ENCODE data around the gene EEIG1. TPM values are rescaled to one million over a fixed set of nuclear protein-coding genes. Genes with fewer than 3 reads are reported as not detected.

Gene EEIG1
- total and polyA plus RNA-seq, 2 donors (not counting 1 experiment from before 2014, with no cell fraction given): 57.2 to 245 TPM

GRCh38 chr9:127979015-127979332, 1.8 kb downstream of the EEIG1 start:
- Histone ChIP-seq H3K9me3 (ENCODE audit: control extremely low read depth in 1 of 3, control insufficient read depth in 2 of 3, insufficient read depth in 1 of 3, low read length in 2 of 3) (no peaks in the 10 kb centered on the region), H3K4me2 (replicated peaks; ENCODE audit: low read depth, low read length, poor library complexity, severe bottlenecking) (peak overlapping the region; percentile 75), H3K27ac (ENCODE audit: low read length in 2 of 2) (peak overlapping the region; percentile 79 to 93), H4K20me1 (ENCODE audit: control insufficient read depth, insufficient read depth, low read length, poor library complexity, severe bottlenecking) (peaks cover 63% of the 10 kb centered on the region), H3K36me3 (replicated peaks in 1 of 2; ENCODE audit: control extremely low read depth in 1 of 2, control insufficient read depth in 1 of 2, extremely low read depth in 1 of 2, insufficient read depth in 2 of 2, low read length in 1 of 2) (peaks cover 0 to 23% of the 10 kb centered on the region in 2 experiments), H3K4me3 (ENCODE audit: control extremely low read depth in 1 of 5, extremely low read depth in 1 of 5, insufficient read depth in 1 of 5, low read depth in 2 of 5, low read length in 4 of 5) (peak overlapping the region; percentile 70 to 95 (median 82)), H3K9ac (ENCODE audit: low read length) (peak overlapping the region; percentile 78), H3K4me1 (ENCODE audit: control insufficient read depth in 2 of 2, insufficient read depth in 2 of 2, low read length in 2 of 2) (peaks cover 74 to 88% of the 10 kb centered on the region in 2 donors), H3K79me2 (ENCODE audit: control insufficient read depth, insufficient read depth, low read length) (peaks cover 84% of the 10 kb centered on the region), H2AFZ (ENCODE audit: insufficient read depth, low read depth, low read length, poor library complexity, severe bottlenecking) (no peak overlapping the region), H3K27me3 (replicated peaks in 1 of 4; ENCODE audit: control extremely low read depth in 1 of 4, control insufficient read depth in 3 of 4, insufficient read depth in 4 of 4, low read length in 3 of 4) (no peaks in the 10 kb centered on the region)
- ATAC-seq (ENCODE audit: low read depth): no peak
- DNase-seq: no peak
- peak overlapping the region; percentile 95 for H3K27ac Mint-ChIP-seq
- H3K27me3 Mint-ChIP-seq: no peaks in the 10 kb centered on the region
- TF ChIP-seq EZH2 (IDR thresholded peaks at IDR 0.05; ENCODE audit: borderline replicate concordance, insufficient read depth, low read depth, low read length, poor library complexity, severe bottlenecking): no peak
- no peak for TF ChIP-seq CTCF (IDR thresholded peaks at IDR 0.05)
- peaks cover 76% of the 10 kb centered on the region for H3K4me1 Mint-ChIP-seq
- 75% methylated on average over 5 of the region's 5 CpGs for WGBS (ENCODE audit: insufficient coverage)
- ChIA-PET POLR2A (interaction anchor here (0.6 to 15.3 kb wide), 9 partner anchors 8 to 88 kb away, joined by 3 to 212 read pairs (median 6); partner anchors contain the start of gene NAIF1), CTCF (interaction anchor here (1.0 to 20.6 kb wide), 7 partner anchors 12 to 137 kb away, joined by 5 to 282 read pairs (median 8); partner anchors contain the start of genes NAIF1 and SLC25A25)
- intact Hi-C loops (cut with micrococcal nuclease): loop anchor here (1.0 to 5.0 kb wide), 2 partner anchors 8 to 138 kb away; no protein-coding TSS in a partner anchor
- H3K9me3 Mint-ChIP-seq (ENCODE audit: insufficient read depth): no peaks in the 10 kb centered on the region
- peak overlapping the region; percentile 97 for H3K4me3 Mint-ChIP-seq

- peaks cover 76% of the 10 kb centered on the region for H3K4me1 Mint-ChIP-seq
- peak overlapping the region; percentile 82 for H3K27ac Mint-ChIP-seq
- CTCF ChIA-PET: interaction anchor here (0.6 to 20.6 kb wide), 6 partner anchors 20 to 140 kb away, joined by 5 to 282 read pairs (median 16); partner anchors contain the start of genes NAIF1 and SLC25A25
- no peak overlapping the region for H2AFZ ChIP-seq (ENCODE audit: insufficient read depth, low read depth, low read length, poor library complexity, severe bottlenecking)
- peak overlapping the region; percentile 50 to 97 for H3K27ac ChIP-seq (ENCODE audit: low read length in 2 of 2)
- peaks cover 72% of the 10 kb centered on the region for H4K20me1 ChIP-seq (ENCODE audit: control insufficient read depth, insufficient read depth, low read length, poor library complexity, severe bottlenecking)
- DNase-seq: peak; percentile 30
- H3K4me3 ChIP-seq (ENCODE audit: control extremely low read depth in 1 of 5, extremely low read depth in 1 of 5, insufficient read depth in 1 of 5, low read depth in 2 of 5, low read length in 4 of 5): peak overlapping the region; percentile 18 to 95 (median 82)
- H3K9me3 Mint-ChIP-seq (ENCODE audit: insufficient read depth): no peaks in the 10 kb centered on the region
- peaks cover 0 to 27% of the 10 kb centered on the region in 2 experiments for H3K36me3 ChIP-seq (replicated peaks in 1 of 2; ENCODE audit: control extremely low read depth in 1 of 2, control insufficient read depth in 1 of 2, extremely low read depth in 1 of 2, insufficient read depth in 2 of 2, low read length in 1 of 2)
- WGBS (ENCODE audit: insufficient coverage): 55% methylated on average over 5 of the region's 12 CpGs
- TF ChIP-seq CTCF (IDR thresholded peaks at IDR 0.05): no peak
- TF ChIP-seq EZH2 (IDR thresholded peaks at IDR 0.05; ENCODE audit: borderline replicate concordance, insufficient read depth, low read depth, low read length, poor library complexity, severe bottlenecking): no peak
- peak overlapping the region; percentile 97 for H3K4me3 Mint-ChIP-seq
- H3K9me3 ChIP-seq (ENCODE audit: control extremely low read depth in 1 of 3, control insufficient read depth in 2 of 3, insufficient read depth in 1 of 3, low read length in 2 of 3): no peaks in the 10 kb centered on the region
- peaks cover 90% of the 10 kb centered on the region for H3K79me2 ChIP-seq (ENCODE audit: control insufficient read depth, insufficient read depth, low read length)
- H3K4me1 ChIP-seq (ENCODE audit: control insufficient read depth in 2 of 2, insufficient read depth in 2 of 2, low read length in 2 of 2): peaks cover 76 to 88% of the 10 kb centered on the region in 2 donors
- peak overlapping the region; percentile 75 for H3K4me2 ChIP-seq (replicated peaks; ENCODE audit: low read depth, low read length, poor library complexity, severe bottlenecking)
- H3K9ac ChIP-seq (ENCODE audit: low read length): peak overlapping the region; percentile 78
- no peaks in the 10 kb centered on the region for H3K27me3 Mint-ChIP-seq
- ATAC-seq (ENCODE audit: low read depth): no peak
- POLR2A ChIA-PET: interaction anchor here (0.9 to 15.3 kb wide), 3 partner anchors 24 to 140 kb away, joined by 3 to 212 read pairs (median 8); no protein-coding TSS in a partner anchor
- intact Hi-C loops (cut with micrococcal nuclease): loop anchor here (1.0 to 5.0 kb wide), 2 partner anchors 23 to 139 kb away; no protein-coding TSS in a partner anchor
- H3K27me3 ChIP-seq (replicated peaks in 1 of 4; ENCODE audit: control extremely low read depth in 1 of 4, control insufficient read depth in 3 of 4, insufficient read depth in 4 of 4, low read length in 3 of 4): no peaks in the 10 kb centered on the region
Measured at GRCh38 chr9:127977884-127978647, 2.7 kb downstream of the EEIG1 start.

All from B cell (primary cell).